Prostate gland (tissue), 2 donors: ENCODE results near the gene SOST. TPM values are rescaled to one million over a fixed set of nuclear protein-coding genes. Genes with fewer than 3 reads are reported as not detected.

Experiments
- DNase-seq: peaks from one replicate; pipeline ENCODE4 v3.0.0-alpha.2; 2019; ENCODE audit warnings: low spot score
- H3K27ac ChIP-seq, 2 donors: fragments of 200-600 bp; sonication (generic); 2 replicates each; pipeline ENCODE4 v1.5.1; 2017 to 2019
- H3K27me3 ChIP-seq: fragments of 200-600 bp; sonication (generic); replicated peaks from 2 replicates; pipeline ENCODE4 v1.5.1; 2019; ENCODE audit not compliant: insufficient read depth
- H3K36me3 ChIP-seq, 2 donors: fragments of 200-600 bp; sonication (generic); 1 replicate in 1 of 2; 2 replicates in 1 of 2; pipeline versions ENCODE4 v1.5.1 to v1.8.1; 2017 to 2019
- H3K4me1 ChIP-seq: fragments of 200-600 bp; sonication (generic); replicated peaks from 2 replicates; pipeline ENCODE4 v1.5.1; 2019
- H3K4me3 ChIP-seq, 2 donors: fragments of 200-600 bp; sonication (generic); 2 replicates each; pipeline ENCODE4 v1.5.1; 2017 to 2019
- H3K9me3 ChIP-seq: fragments of 200-600 bp; sonication (generic); 2 replicates; pipeline ENCODE4 v1.5.1; 2017
- CTCF ChIP-seq, 4 experiments: fragments of 200-600 bp in 2 of 4; fragments of 450-650 bp in 2 of 4; sonication (generic) in 2 of 4; IDR thresholded peaks; 1 replicate in 3 of 4; 2 replicates in 1 of 4; pipeline ENCODE4 v1.5.1; 2016 to 2019; ENCODE audit warnings: antibody characterized with exemption in 4 of 4, mild to moderate bottlenecking in 2 of 4, moderate library complexity in 2 of 4
- POLR2A ChIP-seq: fragments of 450-650 bp; IDR thresholded peaks from one replicate; pipeline ENCODE4 v1.6.1; 2016; ENCODE audit warnings: antibody characterized with exemption, mild to moderate bottlenecking
- POLR2AphosphoS5 ChIP-seq: sonication (generic); formaldehyde crosslinking; IDR thresholded peaks from one replicate; pipeline ENCODE4 v1.6.1; 2017; ENCODE audit warnings: antibody characterized with exemption
- WGBS: methylation state at CpG from one replicate; pipeline ENCODE4 v1.1.5; 2018; 5-methylcytosine and 5-hydroxymethylcytosine counted together
- intact Hi-C: fragments of 100-400 bp; cut with DNase I; formaldehyde crosslinking; loops from one replicate; pipeline ENCODE4 v1.14.2; 2022
- total RNA-seq, 2 donors: library from RNA; depleted of rRNA; stranded (reverse); fragments of >200 nt; gene quantifications; one replicate each; pipeline ENCODE4 v1.1.0, GENCODE V29; 2016

The SOST gene
- total RNA-seq, 2 donors from 2014 or later = 0.18 TPM; not detected in 1

- H3K27ac ChIP-seq = no peak overlapping the region
- DNase-seq = no peak
- intact Hi-C loops = loop anchor here (10.0 kb wide), 1 partner anchor 365 kb away; no protein-coding TSS in a partner anchor
- no peaks in the 10 kb centered on the region for H3K9me3 ChIP-seq
- H3K27me3 ChIP-seq = no peaks in the 10 kb centered on the region
- peaks cover 0 to 14% of the 10 kb centered on the region in 2 donors for H3K36me3 ChIP-seq
- peaks cover 9% of the 10 kb centered on the region for H3K4me1 ChIP-seq
- H3K4me3 ChIP-seq = no peak overlapping the region
- TF ChIP-seq POLR2AphosphoS5 = no peak
- no peak for TF ChIP-seq CTCF (IDR thresholded peaks at IDR 0.05)
- no peak for TF ChIP-seq POLR2A
- WGBS = 94% methylated on average over 11 of the region's 11 CpGs
These were observed 11.3 kb upstream of the SOST start for GRCh38 chr17:43769859-43770258.

DNA sequence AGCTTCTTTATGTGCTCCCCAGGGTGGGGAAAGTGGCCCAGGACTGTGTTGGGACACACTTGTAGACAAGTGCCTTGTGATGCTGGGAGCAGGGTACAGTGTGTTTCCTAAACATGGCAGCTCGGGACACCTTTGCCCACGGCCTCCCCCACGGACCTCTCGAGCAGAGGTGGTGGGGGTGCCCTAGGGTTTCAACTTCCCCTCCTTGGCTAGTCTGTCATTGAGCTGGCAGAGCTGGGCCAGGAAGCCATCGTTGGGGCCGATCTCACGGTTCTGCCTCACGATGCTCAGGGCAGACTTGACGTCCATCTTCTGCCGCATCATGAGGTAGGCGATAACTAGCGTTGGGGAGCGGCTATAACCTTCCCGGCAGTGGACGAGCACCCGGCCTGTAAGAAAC lies 10.8 kb upstream of the SOST start:
- 85% methylated on average over 16 of the region's 16 CpGs for WGBS
- no peak overlapping the region for H3K27ac ChIP-seq
- DNase-seq = no peak

GRCh38 chr17:43768943-43769342 lies 10.4 kb upstream of the SOST start:
- H3K4me3 ChIP-seq = no peak overlapping the region
- H3K36me3 ChIP-seq = peaks cover 0 to 14% of the 10 kb centered on the region in 2 donors
- no peaks in the 10 kb centered on the region for H3K27me3 ChIP-seq
- WGBS = 85% methylated on average over 7 of the region's 7 CpGs
- H3K4me1 ChIP-seq = peaks cover 9% of the 10 kb centered on the region
- H3K9me3 ChIP-seq = no peaks in the 10 kb centered on the region
- intact Hi-C loops = no loop called here
- DNase-seq = no peak
- TF ChIP-seq POLR2AphosphoS5 (no peak), CTCF (IDR thresholded peaks at IDR 0.05) (no peak), POLR2A (no peak)
- no peak overlapping the region for H3K27ac ChIP-seq

More for the DNA sequence above, 10.8 kb upstream of the SOST start:
- Histone ChIP-seq H3K36me3 (peaks cover 0 to 14% of the 10 kb centered on the region in 2 donors), H3K4me1 (peaks cover 9% of the 10 kb centered on the region), H3K4me3 (no peak overlapping the region), H3K27me3 (no peaks in the 10 kb centered on the region), H3K9me3 (no peaks in the 10 kb centered on the region)
- TF ChIP-seq CTCF (IDR thresholded peaks at IDR 0.05) = no peak
- no peak for TF ChIP-seq POLR2AphosphoS5
- no peak for TF ChIP-seq POLR2A
- intact Hi-C loops = no loop called here

DNA sequence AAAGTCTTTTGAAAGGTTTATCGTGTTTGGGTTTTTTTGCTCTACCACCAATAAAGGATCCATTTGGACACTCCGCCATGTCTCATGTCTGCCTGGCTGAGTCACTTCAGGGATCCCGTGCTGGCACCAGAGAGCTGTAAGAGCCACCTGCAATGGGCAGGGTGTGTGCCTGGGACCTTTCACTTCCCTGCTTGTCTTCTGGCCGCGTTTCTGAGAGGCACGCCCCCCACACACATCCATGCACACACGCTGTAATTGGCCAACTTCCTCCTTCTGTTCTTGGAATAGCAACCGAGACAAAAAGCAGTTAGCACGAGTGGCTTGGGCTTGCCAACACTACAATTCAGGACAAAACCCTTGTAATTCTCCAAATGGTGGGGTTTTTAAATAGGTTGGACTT lies 9.8 kb upstream of the SOST start:
- WGBS = 35% methylated on average over 9 of the region's 9 CpGs
- H3K36me3 ChIP-seq = peaks cover 0 to 14% of the 10 kb centered on the region in 2 donors

More for the DNA sequence above, 9.8 kb upstream of the SOST start:
- no peak for DNase-seq
- H3K27ac ChIP-seq = no peak overlapping the region
- intact Hi-C loops = no loop called here
- H3K4me3 ChIP-seq = no peak overlapping the region
- H3K4me1 ChIP-seq = peaks cover 9% of the 10 kb centered on the region
- no peaks in the 10 kb centered on the region for H3K27me3 ChIP-seq
- TF ChIP-seq POLR2AphosphoS5 (no peak), POLR2A (no peak), CTCF (IDR thresholded peaks at IDR 0.05) (no peak)
- H3K9me3 ChIP-seq = no peaks in the 10 kb centered on the region
